ENCODE measurements around the gene NHERF1.

- no peak for TF ChIP-seq BRCA1 (CRISPR knock-in tag; IDR thresholded peaks at IDR 0.05)
- TF ChIP-seq CHD4 (IDR thresholded peaks at IDR 0.05; ENCODE audit: borderline replicate concordance, low read length) = no peak
- no peak for TF ChIP-seq SIN3A (IDR thresholded peaks at IDR 0.05; ENCODE audit: borderline replicate concordance, low read depth, low read length)
- TF ChIP-seq MIER2 (CRISPR knock-in tag; IDR thresholded peaks at IDR 0.05) = no peak
- TF ChIP-seq, protein P1, sequence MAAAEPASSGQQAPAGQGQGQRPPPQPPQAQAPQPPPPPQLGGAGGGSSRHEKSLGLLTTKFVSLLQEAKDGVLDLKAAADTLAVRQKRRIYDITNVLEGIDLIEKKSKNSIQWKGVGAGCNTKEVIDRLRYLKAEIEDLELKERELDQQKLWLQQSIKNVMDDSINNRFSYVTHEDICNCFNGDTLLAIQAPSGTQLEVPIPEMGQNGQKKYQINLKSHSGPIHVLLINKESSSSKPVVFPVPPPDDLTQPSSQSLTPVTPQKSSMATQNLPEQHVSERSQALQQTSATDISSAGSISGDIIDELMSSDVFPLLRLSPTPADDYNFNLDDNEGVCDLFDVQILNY (CRISPR knock-in tag; conservative IDR thresholded peaks at IDR 0.05) = no peak
- no peak for TF ChIP-seq GZF1 (CRISPR knock-in tag; IDR thresholded peaks at IDR 0.05)
- no peak for TF ChIP-seq SUZ12 (IDR thresholded peaks at IDR 0.05; ENCODE audit: low read depth, low read length)
- no peak for TF ChIP-seq CTCF (CRISPR knock-in tag; IDR thresholded peaks at IDR 0.05)
- TF ChIP-seq, protein P2, sequence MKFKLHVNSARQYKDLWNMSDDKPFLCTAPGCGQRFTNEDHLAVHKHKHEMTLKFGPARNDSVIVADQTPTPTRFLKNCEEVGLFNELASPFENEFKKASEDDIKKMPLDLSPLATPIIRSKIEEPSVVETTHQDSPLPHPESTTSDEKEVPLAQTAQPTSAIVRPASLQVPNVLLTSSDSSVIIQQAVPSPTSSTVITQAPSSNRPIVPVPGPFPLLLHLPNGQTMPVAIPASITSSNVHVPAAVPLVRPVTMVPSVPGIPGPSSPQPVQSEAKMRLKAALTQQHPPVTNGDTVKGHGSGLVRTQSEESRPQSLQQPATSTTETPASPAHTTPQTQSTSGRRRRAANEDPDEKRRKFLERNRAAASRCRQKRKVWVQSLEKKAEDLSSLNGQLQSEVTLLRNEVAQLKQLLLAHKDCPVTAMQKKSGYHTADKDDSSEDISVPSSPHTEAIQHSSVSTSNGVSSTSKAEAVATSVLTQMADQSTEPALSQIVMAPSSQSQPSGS (CRISPR knock-in tag; IDR thresholded peaks at IDR 0.05) = no peak
- TF ChIP-seq ZBTB33 (CRISPR knock-in tag; IDR thresholded peaks at IDR 0.05) = no peak
- no peak for TF ChIP-seq POLR2G (IDR thresholded peaks at IDR 0.05; ENCODE audit: low read depth, low read length)
Measured at GRCh38 chr17:74713171-74713755, 35.2 kb upstream of the NHERF1 start.
